ENCODE measurements around the gene DUOXA1.

GRCh38 chr15:45117308-45118130 is 12.2 kb downstream of the DUOXA1 start:
- TF ChIP-seq CTCF (IDR thresholded peaks at IDR 0.05; ENCODE audit: insufficient read depth, low read length) = no peak
- TF ChIP-seq, protein P1, sequence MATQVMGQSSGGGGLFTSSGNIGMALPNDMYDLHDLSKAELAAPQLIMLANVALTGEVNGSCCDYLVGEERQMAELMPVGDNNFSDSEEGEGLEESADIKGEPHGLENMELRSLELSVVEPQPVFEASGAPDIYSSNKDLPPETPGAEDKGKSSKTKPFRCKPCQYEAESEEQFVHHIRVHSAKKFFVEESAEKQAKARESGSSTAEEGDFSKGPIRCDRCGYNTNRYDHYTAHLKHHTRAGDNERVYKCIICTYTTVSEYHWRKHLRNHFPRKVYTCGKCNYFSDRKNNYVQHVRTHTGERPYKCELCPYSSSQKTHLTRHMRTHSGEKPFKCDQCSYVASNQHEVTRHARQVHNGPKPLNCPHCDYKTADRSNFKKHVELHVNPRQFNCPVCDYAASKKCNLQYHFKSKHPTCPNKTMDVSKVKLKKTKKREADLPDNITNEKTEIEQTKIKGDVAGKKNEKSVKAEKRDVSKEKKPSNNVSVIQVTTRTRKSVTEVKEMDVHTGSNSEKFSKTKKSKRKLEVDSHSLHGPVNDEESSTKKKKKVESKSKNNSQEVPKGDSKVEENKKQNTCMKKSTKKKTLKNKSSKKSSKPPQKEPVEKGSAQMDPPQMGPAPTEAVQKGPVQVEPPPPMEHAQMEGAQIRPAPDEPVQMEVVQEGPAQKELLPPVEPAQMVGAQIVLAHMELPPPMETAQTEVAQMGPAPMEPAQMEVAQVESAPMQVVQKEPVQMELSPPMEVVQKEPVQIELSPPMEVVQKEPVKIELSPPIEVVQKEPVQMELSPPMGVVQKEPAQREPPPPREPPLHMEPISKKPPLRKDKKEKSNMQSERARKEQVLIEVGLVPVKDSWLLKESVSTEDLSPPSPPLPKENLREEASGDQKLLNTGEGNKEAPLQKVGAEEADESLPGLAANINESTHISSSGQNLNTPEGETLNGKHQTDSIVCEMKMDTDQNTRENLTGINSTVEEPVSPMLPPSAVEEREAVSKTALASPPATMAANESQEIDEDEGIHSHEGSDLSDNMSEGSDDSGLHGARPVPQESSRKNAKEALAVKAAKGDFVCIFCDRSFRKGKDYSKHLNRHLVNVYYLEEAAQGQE (IDR thresholded peaks at IDR 0.05; ENCODE audit: insufficient replicate concordance, low read depth) = no peak
- no peak for TF ChIP-seq POLR2AphosphoS5 (IDR thresholded peaks at IDR 0.05; ENCODE audit: low read depth)
- TF ChIP-seq GABPA (IDR thresholded peaks at IDR 0.05; ENCODE audit: low read depth) = no peak
- no peak for TF ChIP-seq SPI1 (IDR thresholded peaks at IDR 0.05; ENCODE audit: borderline replicate concordance, low read depth)
